Stomach (tissue), 9 donors: Measurements from ENCODE around the gene LGR4. TPM values are rescaled to one million over a fixed set of nuclear protein-coding genes. Genes with fewer than 3 reads are reported as not detected.

Experiments used
- DNase-seq, 2 donors: peaks; one replicate each; pipeline versions ENCODE4 v3.0.0 to v3.0.0-alpha.2; 2013 to 2019
- H3K27ac ChIP-seq, 5 donors: fragments of 200-600 bp in 4 of 5; sonication (generic) in 4 of 5; one replicate each; pipeline ENCODE4 v1.5.1; 2013 to 2019; ENCODE audit warnings: mild to moderate bottlenecking in 1 of 5, moderate library complexity in 1 of 5
- H3K27me3 ChIP-seq, 3 donors: fragments of 200-600 bp; sonication (generic); one replicate each; pipeline ENCODE4 v1.5.1; 2017 to 2019; ENCODE audit warnings: mixed run types in 1 of 3
- H3K36me3 ChIP-seq, 4 donors: fragments of 200-600 bp; sonication (generic); 1 replicate in 3 of 4; 2 replicates in 1 of 4; pipeline ENCODE4 v1.5.1; 2016 to 2019
- H3K4me1 ChIP-seq, 4 donors: fragments of 200-600 bp; sonication (generic); one replicate each; pipeline ENCODE4 v1.5.1; 2016 to 2019
- H3K4me3 ChIP-seq, 4 donors: fragments of 200-600 bp; sonication (generic) in 3 of 4; one replicate each; pipeline ENCODE4 v1.5.1; 2016 to 2019; ENCODE audit warnings: mild to moderate bottlenecking in 1 of 4
- H3K9me3 ChIP-seq, 4 donors: fragments of 200-600 bp; sonication (generic); one replicate each; pipeline ENCODE4 v1.5.1; 2016 to 2019
- CTCF ChIP-seq, 7 experiments: fragments of 450-650 bp in 4 of 7; fragments of 200-600 bp in 3 of 7; sonication (generic) in 3 of 7; IDR thresholded peaks; one replicate each; pipeline ENCODE4 v1.5.1; 2016 to 2019; ENCODE audit warnings: antibody characterized with exemption in 7 of 7, control low read depth in 2 of 7, mild to moderate bottlenecking in 1 of 7
- EP300 ChIP-seq: sonication (generic); formaldehyde crosslinking; IDR thresholded peaks from one replicate; pipeline ENCODE4 v1.6.1; 2017; ENCODE audit warnings: antibody characterized with exemption
- POLR2A ChIP-seq, 4 donors: fragments of 450-650 bp; IDR thresholded peaks; one replicate each; pipeline ENCODE4 v1.6.1; 2016; ENCODE audit warnings: antibody characterized with exemption in 4 of 4, control low read depth in 2 of 4, mild to moderate bottlenecking in 1 of 4, moderate library complexity in 1 of 4
- POLR2AphosphoS5 ChIP-seq, 3 donors: sonication (generic); formaldehyde crosslinking; IDR thresholded peaks; one replicate each; pipeline ENCODE4 v1.6.1; 2016; ENCODE audit warnings: antibody characterized with exemption in 3 of 3
- WGBS, 5 donors: extraction: QIAGEN DNeasy Blood & Tissue Kit in 3 of 5; methylation state at CpG; one replicate each; pipeline versions ENCODE4 v1.1.5 to v1.1.7; 2013 to 2018; 5-methylcytosine and 5-hydroxymethylcytosine counted together
- intact Hi-C: fragments of 100-400 bp; cut with DNase I; formaldehyde crosslinking; loops from one replicate; pipeline ENCODE4 v1.15.1; 2023; ENCODE audit warnings: low total_unique reads
- polyA plus RNA-seq, 3 donors: library from polyadenylated mRNA; stranded (reverse); fragments of 200-250 nt; gene quantifications; one replicate each; pipeline ENCODE4 v1.2.3, GENCODE V29; 2013
- total RNA-seq, 5 donors: library from RNA; depleted of rRNA; stranded (reverse); fragments of >200 nt; gene quantifications; one replicate each; pipeline versions ENCODE4 v1.1.0 to v1.2.3, GENCODE V29; 2014 to 2016
- donor health status: healthy with polysubstance abuse.
- donor health status: Bipolar disorder and iron deficiency.
- donor health status: healthy.

Gene LGR4
- total and polyA plus RNA-seq, 8 donors: 5.6 to 236 (median 31.3) TPM

GRCh38 chr11:27467181-27467913 is 5.2 kb downstream of the LGR4 start:
- Histone ChIP-seq H3K9me3 (no peaks in the 10 kb centered on the region), H3K36me3 (no peaks in the 10 kb centered on the region), H3K4me1 (peaks cover 26 to 86% (median 55%) of the 10 kb centered on the region in 4 donors), H3K27ac (peak overlapping the region; percentile 14 to 87 (median 24)), H3K27me3 (no peaks in the 10 kb centered on the region), H3K4me3 (no peak overlapping the region)
- peak in 1 of 2 donors; percentile 33 for DNase-seq
- intact Hi-C loops: no loop called here
- WGBS, 5 donors: 86 to 90% (median 88%) methylated on average over 13 of the region's 13 CpGs
- TF ChIP-seq POLR2A (IDR thresholded peaks at IDR 0.05) (no peak), EP300 (no peak), POLR2AphosphoS5 (IDR thresholded peaks at IDR 0.05) (no peak), CTCF (IDR thresholded peaks at IDR 0.05) (no peak)

GRCh38 chr11:27466363-27466762 is 6.2 kb downstream of the LGR4 start:
- peak overlapping the region in 3 of 5 donors; percentile 19 to 87 (median 20) for H3K27ac ChIP-seq
- intact Hi-C loops: no loop called here
- no peak overlapping the region for H3K4me3 ChIP-seq
- WGBS, 5 donors: 24 to 70% (median 42%) methylated on average over 1 of the region's 1 CpG
- H3K9me3 ChIP-seq: no peaks in the 10 kb centered on the region
- H3K27me3 ChIP-seq: no peaks in the 10 kb centered on the region
- no peak for TF ChIP-seq EP300
- no peak for TF ChIP-seq POLR2AphosphoS5 (IDR thresholded peaks at IDR 0.05)
- no peaks in the 10 kb centered on the region for H3K36me3 ChIP-seq
- DNase-seq: no peak
- H3K4me1 ChIP-seq: peaks cover 26 to 92% (median 52%) of the 10 kb centered on the region in 4 donors

- Histone ChIP-seq H3K27me3 (no peaks in the 10 kb centered on the region), H3K36me3 (no peaks in the 10 kb centered on the region), H3K4me1 (peaks cover 22 to 93% (median 49%) of the 10 kb centered on the region in 4 donors), H3K27ac (peak overlapping the region in 2 of 5 donors; percentile 70 to 87), H3K9me3 (no peaks in the 10 kb centered on the region), H3K4me3 (no peak overlapping the region)
- 38 to 57% (median 44%) methylated on average over 3 of the region's 3 CpGs for WGBS, 5 donors
- peak in 1 of 2 donors; percentile 17 for DNase-seq
- no peak for TF ChIP-seq EP300
- no peak for TF ChIP-seq POLR2AphosphoS5 (IDR thresholded peaks at IDR 0.05)
- no peak for TF ChIP-seq POLR2A (IDR thresholded peaks at IDR 0.05)
- TF ChIP-seq CTCF (IDR thresholded peaks at IDR 0.05): no peak
- intact Hi-C loops: no loop called here
Observed at GRCh38 chr11:27465629-27466028, 7.0 kb downstream of the LGR4 start.

GRCh38 chr11:27464909-27465308 is 7.7 kb downstream of the LGR4 start:
- H3K27me3 ChIP-seq: no peaks in the 10 kb centered on the region
- H3K36me3 ChIP-seq: no peaks in the 10 kb centered on the region
- DNase-seq: peak in 1 of 2 donors; percentile 23
- intact Hi-C loops: no loop called here
- H3K9me3 ChIP-seq: no peaks in the 10 kb centered on the region
- H3K4me1 ChIP-seq: peaks cover 17 to 93% (median 45%) of the 10 kb centered on the region in 4 donors
- no peak for TF ChIP-seq CTCF (IDR thresholded peaks at IDR 0.05)
- no peak for TF ChIP-seq EP300
- no peak for TF ChIP-seq POLR2AphosphoS5 (IDR thresholded peaks at IDR 0.05)
- no peak for TF ChIP-seq POLR2A (IDR thresholded peaks at IDR 0.05)
- WGBS, 5 donors: 26 to 48% (median 42%) methylated on average over 2 of the region's 2 CpGs
- H3K27ac ChIP-seq: peak overlapping the region in 4 of 5 donors; percentile 5 to 87 (median 58)
- no peak overlapping the region for H3K4me3 ChIP-seq

- 39 to 55% (median 50%) methylated on average over 2 of the region's 2 CpGs for WGBS, 5 donors
- intact Hi-C loops: no loop called here
- H3K27me3 ChIP-seq: no peaks in the 10 kb centered on the region
- peak overlapping the region; percentile 5 to 87 (median 49) for H3K27ac ChIP-seq
- no peaks in the 10 kb centered on the region for H3K9me3 ChIP-seq
- TF ChIP-seq CTCF (IDR thresholded peaks at IDR 0.05): no peak
- no peak for TF ChIP-seq EP300
- no peak for TF ChIP-seq POLR2AphosphoS5 (IDR thresholded peaks at IDR 0.05)
- no peak for TF ChIP-seq POLR2A (IDR thresholded peaks at IDR 0.05)
- DNase-seq: peak in 1 of 2 donors; percentile 66
- H3K36me3 ChIP-seq: no peaks in the 10 kb centered on the region
- no peak overlapping the region for H3K4me3 ChIP-seq
- peaks cover 17 to 90% (median 43%) of the 10 kb centered on the region in 4 donors for H3K4me1 ChIP-seq
Observed at GRCh38 chr11:27464289-27464696, 8.3 kb downstream of the LGR4 start.
